Astrocyte (in vitro differentiated cells and primary cell): Measurements from ENCODE around the gene MBNL2.

Experiments used
- EZH2 ChIP-seq: IDR thresholded peaks from 2 replicates; pipeline ENCODE4 v1.6.1; 2012; ENCODE audit warnings: mild to moderate bottlenecking, low read length, inconsistent platforms; ENCODE audit not compliant: insufficient read depth
- TF ChIP-seq, protein P1 (sequence below): IDR thresholded peaks from 2 replicates; pipeline ENCODE4 v1.5.1; 2011; ENCODE audit warnings: low read depth, mild to moderate bottlenecking, inconsistent platforms, low read length, moderate library complexity; ENCODE audit not compliant: insufficient read depth

DNA sequence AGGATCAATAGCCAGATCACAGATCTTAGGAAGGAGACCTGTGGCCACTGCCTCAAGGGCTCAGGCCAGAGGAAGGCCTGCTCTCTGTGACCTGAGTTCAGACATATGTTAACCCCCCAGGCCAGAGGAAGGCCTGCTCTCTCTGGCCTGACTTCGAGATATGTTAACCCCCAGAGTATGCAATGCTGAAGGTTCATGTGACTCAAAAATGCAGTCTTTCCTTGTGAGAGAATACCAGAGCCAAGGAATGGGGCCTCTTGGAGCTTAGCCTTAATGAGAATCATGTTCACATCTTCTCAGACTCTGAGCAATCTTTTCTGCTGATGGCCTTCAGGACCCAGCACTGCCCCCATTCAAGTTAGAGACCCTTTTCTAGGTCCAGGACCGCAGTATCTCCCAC is 36.7 kb downstream of the MBNL2 start:
- TF ChIP-seq, protein P1, sequence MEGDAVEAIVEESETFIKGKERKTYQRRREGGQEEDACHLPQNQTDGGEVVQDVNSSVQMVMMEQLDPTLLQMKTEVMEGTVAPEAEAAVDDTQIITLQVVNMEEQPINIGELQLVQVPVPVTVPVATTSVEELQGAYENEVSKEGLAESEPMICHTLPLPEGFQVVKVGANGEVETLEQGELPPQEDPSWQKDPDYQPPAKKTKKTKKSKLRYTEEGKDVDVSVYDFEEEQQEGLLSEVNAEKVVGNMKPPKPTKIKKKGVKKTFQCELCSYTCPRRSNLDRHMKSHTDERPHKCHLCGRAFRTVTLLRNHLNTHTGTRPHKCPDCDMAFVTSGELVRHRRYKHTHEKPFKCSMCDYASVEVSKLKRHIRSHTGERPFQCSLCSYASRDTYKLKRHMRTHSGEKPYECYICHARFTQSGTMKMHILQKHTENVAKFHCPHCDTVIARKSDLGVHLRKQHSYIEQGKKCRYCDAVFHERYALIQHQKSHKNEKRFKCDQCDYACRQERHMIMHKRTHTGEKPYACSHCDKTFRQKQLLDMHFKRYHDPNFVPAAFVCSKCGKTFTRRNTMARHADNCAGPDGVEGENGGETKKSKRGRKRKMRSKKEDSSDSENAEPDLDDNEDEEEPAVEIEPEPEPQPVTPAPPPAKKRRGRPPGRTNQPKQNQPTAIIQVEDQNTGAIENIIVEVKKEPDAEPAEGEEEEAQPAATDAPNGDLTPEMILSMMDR = no peak
- no peak for TF ChIP-seq EZH2
